ENCODE results near the gene VAV1.
"Not testable (repeated sequence)": the region's sequence is repeated elsewhere in the genome, so short reads cannot be mapped to it uniquely, and the experiment has no call there.

The VAV1 gene

DNA sequence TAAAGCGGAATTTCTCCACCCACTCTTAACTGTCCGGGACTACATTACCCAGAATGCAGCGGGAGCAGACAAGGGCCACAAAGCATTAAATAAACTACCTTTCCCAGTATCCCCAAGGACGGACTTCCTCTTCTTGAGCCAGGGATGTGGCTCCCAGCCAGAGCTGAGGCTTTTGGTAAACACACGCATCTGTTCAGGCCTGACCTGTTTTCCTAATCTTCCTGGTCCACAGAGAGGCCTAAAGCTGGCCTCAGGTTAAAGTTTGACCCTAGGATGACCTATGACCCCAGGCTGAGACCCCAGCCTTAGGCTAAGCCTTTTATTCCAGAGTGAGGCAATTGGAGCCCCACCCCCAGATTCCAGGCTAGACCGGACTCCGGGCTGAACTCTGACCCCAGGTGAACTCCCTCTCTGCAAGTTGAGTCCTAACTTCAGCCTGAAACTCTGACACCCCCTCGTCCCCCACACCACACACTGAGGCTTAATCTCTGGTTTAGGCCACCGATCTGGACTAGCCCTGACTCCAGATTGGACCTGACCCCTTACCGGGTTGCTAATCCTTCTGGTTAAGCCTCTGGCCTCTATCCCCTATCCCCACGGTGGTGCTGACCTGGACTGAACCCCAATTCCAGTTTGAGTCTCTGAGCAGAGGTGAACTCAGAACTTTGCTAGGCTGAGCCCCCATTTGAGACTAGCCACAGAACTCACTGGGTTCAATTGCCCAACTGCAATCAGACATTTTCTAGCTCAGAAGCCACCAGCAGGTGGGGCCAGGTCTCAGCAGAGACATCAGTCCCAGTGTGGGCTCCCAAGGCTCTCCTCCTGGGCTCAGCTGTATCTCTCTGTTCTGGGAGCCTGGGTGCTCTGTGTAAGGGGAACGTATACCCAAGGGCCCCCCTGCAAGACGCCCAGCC lies 34.4 kb upstream of the VAV1 start:
- DNase-seq (ENCODE audit: low read depth in 2 of 2): peak; percentile 69 to 74

GRCh38 chr19:6738787-6739389 lies 33.6 kb upstream of the VAV1 start:
- no peak for DNase-seq (ENCODE audit: low read depth in 2 of 2)

- DNase-seq (ENCODE audit: low read depth in 2 of 2): peak; percentile 66 to 73
Measured at GRCh38 chr19:6739390-6739882, 33.1 kb upstream of the VAV1 start, which contains the start of gene TRIP10. Gene TRIP10, plus strand, starts transcription at chr19:6739680. Its CDS starts 82 bp downstream, at chr19:6739762.

GRCh38 chr19:6739883-6740588 lies 32.5 kb upstream of the VAV1 start:
- DNase-seq (ENCODE audit: low read depth in 2 of 2): no peak

DNA sequence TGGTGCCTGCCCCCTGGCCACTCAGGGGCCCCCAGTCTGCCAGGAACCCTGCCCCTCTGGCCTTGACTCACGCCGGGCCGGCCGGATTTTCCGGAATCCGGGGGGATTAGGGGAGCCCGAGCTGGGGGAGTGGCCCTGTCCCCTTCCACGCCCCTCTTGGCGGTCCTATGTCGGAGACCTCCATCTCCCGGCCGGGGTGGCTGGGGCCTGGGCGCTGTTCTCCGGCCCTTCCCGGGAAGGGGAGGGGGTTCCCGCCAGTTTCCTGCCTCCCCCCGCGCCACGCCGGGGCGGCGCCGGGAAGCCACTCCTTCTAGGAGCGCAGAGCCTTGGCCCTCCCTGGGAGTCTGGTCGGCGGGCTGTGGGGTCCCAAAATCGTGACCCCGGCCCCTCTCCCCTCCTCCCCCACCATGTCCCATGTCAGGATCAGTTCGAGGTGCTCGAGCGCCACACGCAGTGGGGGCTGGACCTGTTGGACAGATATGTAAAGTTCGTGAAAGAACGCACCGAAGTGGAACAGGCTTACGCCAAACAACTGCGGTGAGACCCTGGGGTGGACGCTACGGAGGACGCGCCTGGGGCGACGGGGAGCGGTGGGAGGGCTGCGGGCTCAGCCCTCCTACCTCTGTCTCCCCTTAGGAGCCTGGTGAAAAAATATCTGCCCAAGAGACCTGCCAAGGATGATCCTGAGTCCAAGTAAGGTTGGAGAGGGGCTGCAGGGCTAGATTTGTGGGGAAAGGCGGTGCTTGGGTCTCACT lies 31.7 kb upstream of the VAV1 start:
- DNase-seq (ENCODE audit: low read depth in 2 of 2): no peak

DNA sequence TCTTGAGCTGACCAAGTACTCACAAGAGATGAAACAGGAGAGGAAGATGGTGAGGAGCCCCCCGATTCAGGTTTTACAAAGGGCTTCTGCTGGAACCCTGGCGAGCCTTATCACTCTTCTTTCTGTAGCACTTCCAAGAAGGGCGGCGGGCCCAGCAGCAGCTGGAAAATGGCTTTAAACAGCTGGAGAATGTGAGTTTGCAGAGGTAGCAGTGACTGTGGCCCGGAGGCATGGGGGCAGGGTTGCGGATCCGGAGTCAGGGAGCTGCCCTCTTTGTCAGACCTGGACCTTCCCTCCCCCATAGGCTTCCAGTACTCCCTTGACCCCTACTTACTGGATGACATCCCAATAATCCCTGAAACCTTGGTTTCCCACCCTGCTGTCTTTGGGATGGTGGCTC lies 29.4 kb upstream of the VAV1 start:
- DNase-seq (ENCODE audit: low read depth in 2 of 2): no peak

GRCh38 chr19:6743714-6744380 lies 28.7 kb upstream of the VAV1 start:
- DNase-seq (ENCODE audit: low read depth in 2 of 2): no peak

DNA sequence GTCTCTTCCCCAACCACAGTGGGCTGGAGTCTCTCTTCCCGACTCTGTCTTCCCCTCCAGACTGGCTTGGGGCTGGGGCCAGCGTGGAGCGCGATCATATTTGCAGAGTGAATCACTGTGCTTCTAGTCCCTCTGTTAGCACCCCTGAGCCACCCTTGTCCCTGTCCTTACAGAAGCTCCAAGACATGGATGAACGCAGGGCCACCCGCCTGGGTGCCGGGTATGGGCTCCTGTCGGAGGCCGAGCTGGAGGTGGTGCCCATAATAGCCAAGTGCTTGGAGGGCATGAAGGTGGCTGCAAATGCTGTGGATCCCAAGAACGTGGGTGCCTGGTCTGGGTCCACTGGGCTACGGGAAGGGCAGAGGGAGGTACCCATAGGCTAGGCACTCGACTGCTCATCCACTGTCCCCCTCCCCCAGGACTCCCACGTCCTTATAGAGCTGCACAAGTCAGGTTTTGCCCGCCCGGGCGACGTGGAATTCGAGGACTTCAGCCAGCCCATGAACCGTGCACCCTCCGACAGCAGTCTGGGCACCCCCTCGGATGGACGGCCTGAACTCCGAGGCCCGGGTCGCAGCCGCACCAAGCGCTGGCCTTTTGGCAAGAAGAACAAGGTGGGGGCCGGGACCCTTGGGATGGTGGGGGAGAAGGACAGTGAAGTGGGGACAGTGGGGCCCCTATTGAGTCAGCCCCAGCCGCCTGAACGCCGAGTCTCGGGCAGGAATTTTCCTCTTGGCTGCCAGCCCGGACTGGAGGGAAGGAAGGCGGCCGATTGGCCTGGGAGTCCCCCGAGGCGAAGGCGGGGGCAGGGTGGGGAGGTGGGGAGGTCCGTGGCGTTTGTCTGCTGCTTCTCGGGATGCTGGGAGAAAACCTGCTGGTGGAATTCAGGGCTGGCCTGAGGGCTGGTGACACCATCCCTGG lies 27.9 kb upstream of the VAV1 start:
- DNase-seq (ENCODE audit: low read depth in 2 of 2): no peak

GRCh38 chr19:6745965-6746364 lies 26.5 kb upstream of the VAV1 start:
- no peak for DNase-seq (ENCODE audit: low read depth in 2 of 2)

DNA sequence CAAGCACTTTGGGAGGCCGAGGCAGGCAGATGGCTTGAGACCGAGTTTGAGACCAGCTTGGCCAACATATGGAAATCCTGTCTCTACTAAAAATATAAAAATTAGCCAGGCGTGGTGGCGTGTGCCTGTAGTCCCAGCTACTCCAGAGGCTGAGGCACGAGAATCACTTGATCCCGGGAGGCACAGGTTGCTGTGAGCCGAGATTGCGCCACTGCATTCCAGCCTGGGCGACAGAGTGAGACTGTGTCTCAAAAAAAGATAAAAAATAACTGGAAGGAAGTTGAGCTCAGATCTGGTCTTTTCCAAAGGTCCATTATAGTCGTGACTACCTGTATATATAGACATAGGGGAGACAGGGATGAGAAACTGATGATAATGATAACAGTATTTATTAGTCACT lies 24.0 kb upstream of the VAV1 start:
- not testable (repeated sequence) for DNase-seq (ENCODE audit: low read depth in 2 of 2)

DNA sequence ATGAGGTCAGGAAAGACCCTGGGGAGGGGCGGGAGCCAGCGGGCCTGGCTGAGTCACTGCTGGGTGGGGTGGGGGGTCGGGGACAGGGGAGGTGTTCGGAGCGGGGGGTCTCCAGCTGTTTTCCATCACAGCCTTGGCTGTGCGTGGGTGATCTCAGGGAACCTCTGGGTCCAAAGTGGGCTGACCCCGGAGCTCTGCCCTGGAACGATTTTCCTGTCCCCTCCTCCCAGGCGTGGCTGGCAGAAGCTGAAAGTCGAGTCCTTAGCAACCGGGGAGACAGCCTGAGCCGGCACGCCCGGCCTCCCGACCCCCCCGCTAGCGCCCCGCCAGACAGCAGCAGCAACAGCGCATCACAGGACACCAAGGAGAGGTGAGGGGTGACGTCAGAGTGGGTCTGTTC lies 22.4 kb upstream of the VAV1 start:
- DNase-seq (ENCODE audit: low read depth in 2 of 2): no peak

- no peak for DNase-seq (ENCODE audit: low read depth in 2 of 2)
Measured at GRCh38 chr19:6751189-6751588, 21.3 kb upstream of the VAV1 start.

GRCh38 chr19:6752256-6753177 lies 20.0 kb upstream of the VAV1 start:
- no peak for DNase-seq (ENCODE audit: low read depth in 2 of 2)

DNA sequence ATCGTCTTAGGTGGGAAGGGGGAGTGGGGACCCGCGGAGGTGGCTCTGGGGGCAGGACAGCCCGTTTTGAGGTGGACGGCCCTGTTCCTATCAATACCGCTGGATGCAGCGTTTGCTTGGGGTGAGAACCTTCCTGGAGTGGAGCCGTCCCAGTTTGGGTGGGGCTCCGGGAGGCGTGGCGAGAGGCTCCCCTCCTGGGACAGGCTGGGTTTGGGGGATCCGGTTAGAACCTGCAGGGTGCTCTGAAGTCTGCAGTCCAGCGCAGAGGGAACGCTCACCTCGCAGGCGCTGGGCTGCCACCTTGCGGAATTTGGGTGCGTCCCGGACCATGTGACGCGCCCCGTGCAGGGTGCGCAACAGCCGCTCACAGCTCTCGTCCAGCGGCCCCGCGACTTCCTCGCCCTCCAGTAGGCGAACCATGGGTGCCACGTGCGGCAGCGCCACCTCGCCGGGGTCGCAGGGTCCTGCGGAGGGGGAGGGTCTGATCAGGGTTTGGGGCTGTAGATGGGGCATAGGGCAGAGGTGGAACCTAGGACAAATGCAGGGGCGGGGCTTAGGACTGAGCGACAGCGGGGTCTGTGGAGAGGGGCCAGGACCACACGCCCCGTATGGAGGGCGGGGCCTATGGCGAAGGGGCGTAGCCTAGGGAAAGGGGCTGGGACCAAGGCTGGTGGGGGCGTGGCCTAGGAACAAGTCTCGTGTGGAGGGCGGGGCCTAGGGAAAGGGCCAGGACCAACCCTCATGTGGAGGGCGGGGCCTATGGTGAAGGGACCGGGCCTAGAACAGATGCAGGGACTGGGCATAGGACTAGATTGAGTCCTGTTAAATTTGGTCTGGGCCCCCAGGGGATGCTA lies 19.1 kb upstream of the VAV1 start:
- DNase-seq (ENCODE audit: low read depth in 2 of 2): peak; percentile 73 to 78

- no peak for DNase-seq (ENCODE audit: low read depth in 2 of 2)
Measured at GRCh38 chr19:6754136-6754535, 18.4 kb upstream of the VAV1 start.

DNA sequence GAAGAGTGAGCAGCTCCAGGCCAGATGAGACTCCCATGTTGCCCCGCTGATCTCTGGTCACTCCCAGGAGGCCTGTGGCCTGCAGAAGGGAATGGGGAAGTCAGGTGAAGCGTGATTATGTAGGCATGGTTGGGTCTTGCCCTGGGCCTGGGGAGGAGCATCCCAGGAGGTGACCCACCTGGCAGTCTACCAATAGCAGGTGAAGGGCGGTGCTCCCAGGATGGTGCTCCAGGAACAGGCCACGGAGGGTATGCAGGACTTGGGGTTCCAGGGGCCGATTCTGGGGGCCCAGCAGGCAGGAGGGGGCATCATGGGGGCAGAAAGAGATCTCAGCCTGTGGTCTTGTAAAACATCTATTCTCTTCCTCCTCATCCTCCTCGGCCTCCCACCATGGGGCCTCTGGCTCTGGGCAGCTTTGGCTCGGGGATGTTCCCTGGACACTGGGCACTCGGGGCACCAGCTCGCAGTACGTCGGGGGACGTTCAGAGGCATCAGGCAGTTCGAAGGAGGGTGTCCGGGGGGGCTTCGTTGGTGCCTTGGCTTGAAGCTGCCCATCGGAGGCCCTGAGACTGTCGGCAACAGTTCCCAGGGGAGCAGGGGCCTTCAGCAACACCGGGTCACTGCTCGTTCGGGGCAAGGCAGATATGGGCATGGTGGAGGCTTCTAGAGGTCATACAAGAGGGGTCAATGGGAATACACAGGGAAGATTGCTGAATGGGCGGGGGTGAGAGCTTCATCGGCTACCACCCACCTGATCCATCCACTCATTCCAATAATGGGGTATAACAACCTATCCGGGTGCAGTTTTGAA lies 17.6 kb upstream of the VAV1 start:
- DNase-seq (ENCODE audit: low read depth in 2 of 2): no peak

- no peak for DNase-seq (ENCODE audit: low read depth in 2 of 2)
Measured at GRCh38 chr19:6760606-6761005, 11.9 kb upstream of the VAV1 start.
